ENCODE results near the gene ZNF136. TPM values are rescaled to one million over a fixed set of nuclear protein-coding genes. Genes with fewer than 3 reads are reported as not detected.

The ZNF136 gene
- polyA plus RNA-seq (2011; rRNA removed) = 3.5 and 4.0 TPM in 2 replicates
- polyA minus RNA-seq (2011; rRNA and poly(A)+ RNA removed) = 4.4 and 5.0 TPM in 2 replicates

DNA sequence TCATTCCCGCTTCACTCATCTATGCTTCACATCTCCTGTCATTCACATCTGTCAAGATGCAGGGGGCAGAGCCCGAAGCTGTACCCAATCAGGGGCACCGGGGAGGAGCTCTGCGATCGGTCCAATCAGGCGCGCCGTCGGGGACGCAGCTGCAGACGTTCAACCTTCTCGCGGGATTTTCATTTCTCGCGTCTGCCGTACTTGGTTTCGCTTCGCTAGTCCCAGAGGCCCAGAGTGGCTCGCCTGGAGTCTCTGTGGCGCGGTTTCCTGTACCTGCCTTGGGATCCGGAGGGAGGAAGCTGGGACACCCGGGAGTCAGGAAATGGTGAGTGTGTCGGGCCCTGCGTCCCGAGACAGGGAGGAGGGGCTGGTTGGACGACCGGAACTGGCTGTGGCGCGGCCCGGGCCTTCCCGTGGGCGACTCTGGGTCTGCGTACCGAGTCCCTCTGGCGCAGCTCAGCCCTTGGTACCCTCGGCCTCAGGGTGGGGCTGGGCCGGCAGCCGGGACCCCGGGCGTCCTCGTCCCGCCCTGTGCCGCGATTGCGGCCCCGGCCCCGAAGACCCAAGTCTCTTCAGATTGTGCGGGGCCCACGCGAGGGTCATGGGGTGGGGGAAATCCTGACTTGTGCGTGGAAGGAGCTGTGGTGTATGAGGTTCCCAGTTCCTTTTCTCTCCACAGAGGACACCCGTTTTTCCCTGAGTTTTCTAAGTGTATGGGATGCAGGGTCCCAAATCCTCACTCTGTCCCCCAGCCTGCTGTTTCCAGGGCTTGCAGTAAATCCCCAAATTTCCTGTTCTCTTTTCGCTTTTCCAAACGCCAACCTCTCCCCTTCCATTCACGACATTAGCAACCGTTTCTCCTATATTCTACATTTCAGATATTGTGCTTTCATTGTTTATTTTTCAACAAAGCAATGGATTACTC lies at the start of gene ZNF136:
Gene ZNF136, plus strand, starts transcription at position 215 of the 925 bp plus-strand sequence. Its CDS starts 108 bp downstream, at position 323.
- H3K27ac ChIP-seq (ENCODE audit: low read depth, low read length) = peak within 1 kb of the TSS; percentile 99
- TF ChIP-seq, protein P1, sequence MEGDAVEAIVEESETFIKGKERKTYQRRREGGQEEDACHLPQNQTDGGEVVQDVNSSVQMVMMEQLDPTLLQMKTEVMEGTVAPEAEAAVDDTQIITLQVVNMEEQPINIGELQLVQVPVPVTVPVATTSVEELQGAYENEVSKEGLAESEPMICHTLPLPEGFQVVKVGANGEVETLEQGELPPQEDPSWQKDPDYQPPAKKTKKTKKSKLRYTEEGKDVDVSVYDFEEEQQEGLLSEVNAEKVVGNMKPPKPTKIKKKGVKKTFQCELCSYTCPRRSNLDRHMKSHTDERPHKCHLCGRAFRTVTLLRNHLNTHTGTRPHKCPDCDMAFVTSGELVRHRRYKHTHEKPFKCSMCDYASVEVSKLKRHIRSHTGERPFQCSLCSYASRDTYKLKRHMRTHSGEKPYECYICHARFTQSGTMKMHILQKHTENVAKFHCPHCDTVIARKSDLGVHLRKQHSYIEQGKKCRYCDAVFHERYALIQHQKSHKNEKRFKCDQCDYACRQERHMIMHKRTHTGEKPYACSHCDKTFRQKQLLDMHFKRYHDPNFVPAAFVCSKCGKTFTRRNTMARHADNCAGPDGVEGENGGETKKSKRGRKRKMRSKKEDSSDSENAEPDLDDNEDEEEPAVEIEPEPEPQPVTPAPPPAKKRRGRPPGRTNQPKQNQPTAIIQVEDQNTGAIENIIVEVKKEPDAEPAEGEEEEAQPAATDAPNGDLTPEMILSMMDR (IDR thresholded peaks at IDR 0.05; ENCODE audit: low read depth, low read length) = no peak
- CTCF ChIA-PET = interaction anchor here (2.0 kb wide), 2 partner anchors 22 to 103 kb away, joined by 5 to 8 read pairs; no protein-coding TSS in a partner anchor
- peak; percentile 80 for DNase-seq (ENCODE audit: low read depth, low spot score)
- H3K9me3 ChIP-seq (ENCODE audit: control insufficient read depth, insufficient read depth, low read length) = peaks cover 13% of the 10 kb centered on the region; the same call in 1 of the 2 replicates
- peak within 1 kb of the TSS; percentile 92 for H3K4me3 ChIP-seq (ENCODE audit: low read depth, low read length)
- no peaks in the 10 kb centered on the region for H3K27me3 ChIP-seq (ENCODE audit: control insufficient read depth, insufficient read depth, low read length)
- POLR2A ChIA-PET = interaction anchor here (0.5 to 1.5 kb wide), 6 partner anchors 47 to 710 kb away, joined by 3 to 10 read pairs (median 3); partner anchors contain the start of genes ZNF44, ZNF443 and ZNF799

DNA sequence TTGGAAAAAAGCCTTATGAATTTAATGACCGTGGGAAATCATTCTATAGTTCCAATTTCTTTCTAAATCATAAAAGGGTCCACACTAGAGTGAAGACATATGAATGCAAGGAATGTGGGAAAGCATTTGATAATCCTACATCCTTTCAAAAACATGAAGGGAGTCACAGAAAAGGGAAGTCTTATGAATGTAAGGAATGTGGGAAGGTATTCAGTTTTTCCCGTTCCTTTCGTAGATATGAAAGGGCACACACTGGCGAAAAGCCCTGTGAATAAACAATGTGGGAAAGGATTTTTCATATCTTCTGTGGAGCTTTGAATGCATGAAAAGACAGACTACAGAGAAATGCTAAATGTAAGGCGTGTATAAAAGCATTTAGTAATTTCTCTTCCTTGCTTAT lies 49.8 kb upstream of the ZNF136 start:
- H3K4me3 ChIP-seq (ENCODE audit: low read depth, low read length) = no peak overlapping the region
- no peaks in the 10 kb centered on the region for H3K27me3 ChIP-seq (ENCODE audit: control insufficient read depth, insufficient read depth, low read length)
- POLR2A ChIA-PET = no interaction called here
- TF ChIP-seq, protein P1 (IDR thresholded peaks at IDR 0.05; ENCODE audit: low read depth, low read length) = no peak
- no peak for DNase-seq (ENCODE audit: low read depth, low spot score)
- H3K9me3 ChIP-seq (ENCODE audit: control insufficient read depth, insufficient read depth, low read length) = peaks cover 52% of the 10 kb centered on the region
- CTCF ChIA-PET = interaction anchor here (1.4 to 2.2 kb wide), 2 partner anchors 22 to 53 kb away, joined by 4 to 7 read pairs; no protein-coding TSS in a partner anchor
- H3K27ac ChIP-seq (ENCODE audit: low read depth, low read length) = no peak overlapping the region

DNA sequence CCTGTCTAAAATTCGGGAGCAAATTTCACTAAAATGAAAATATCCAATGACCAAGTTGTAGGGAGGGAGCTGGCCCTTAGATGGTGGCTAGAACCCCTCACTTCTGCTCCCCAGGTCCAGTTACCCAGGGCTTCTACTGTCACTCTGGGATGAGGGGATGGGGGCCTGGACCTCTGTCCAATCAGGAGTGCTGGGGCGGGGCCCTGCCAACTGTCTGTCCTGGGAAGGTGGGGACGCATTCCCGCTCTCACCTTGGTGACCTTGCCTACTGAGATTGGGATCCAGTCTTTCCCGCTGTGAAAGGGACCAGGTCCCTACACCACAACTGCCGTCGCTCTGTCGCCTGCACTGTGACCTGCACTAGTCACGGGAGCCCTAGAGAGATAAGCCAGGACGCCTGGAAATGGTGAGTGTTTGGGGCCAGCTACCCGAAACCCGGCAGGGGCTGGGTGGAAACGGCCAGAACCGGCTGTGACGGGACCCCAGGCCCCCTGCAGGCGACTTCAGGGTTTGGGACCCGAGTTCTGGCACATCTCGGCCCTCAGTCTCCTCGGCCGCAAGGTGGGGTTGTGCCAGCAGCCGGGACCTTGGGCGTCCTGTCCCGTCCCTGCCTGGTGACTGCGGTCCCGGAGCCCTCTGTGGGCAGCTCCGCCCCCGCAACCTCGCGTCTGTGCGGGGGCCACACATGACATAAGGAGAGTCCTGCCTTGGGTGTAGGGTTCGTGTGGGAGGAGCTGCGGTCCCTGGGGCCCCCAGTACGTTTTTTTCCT lies 45.5 kb upstream of the ZNF136 start:
- ChIA-PET CTCF (interaction anchor here (0.6 kb wide), 1 partner anchor 22 kb away, joined by 7 read pairs; no protein-coding TSS in a partner anchor), POLR2A (no interaction called here)
- peaks cover 39% of the 10 kb centered on the region for H3K9me3 ChIP-seq (ENCODE audit: control insufficient read depth, insufficient read depth, low read length)
- DNase-seq (ENCODE audit: low read depth, low spot score) = no peak
- TF ChIP-seq, protein P1 (IDR thresholded peaks at IDR 0.05; ENCODE audit: low read depth, low read length) = no peak
- no peak overlapping the region for H3K4me3 ChIP-seq (ENCODE audit: low read depth, low read length)
- no peaks in the 10 kb centered on the region for H3K27me3 ChIP-seq (ENCODE audit: control insufficient read depth, insufficient read depth, low read length)
- no peak overlapping the region for H3K27ac ChIP-seq (ENCODE audit: low read depth, low read length)

DNA sequence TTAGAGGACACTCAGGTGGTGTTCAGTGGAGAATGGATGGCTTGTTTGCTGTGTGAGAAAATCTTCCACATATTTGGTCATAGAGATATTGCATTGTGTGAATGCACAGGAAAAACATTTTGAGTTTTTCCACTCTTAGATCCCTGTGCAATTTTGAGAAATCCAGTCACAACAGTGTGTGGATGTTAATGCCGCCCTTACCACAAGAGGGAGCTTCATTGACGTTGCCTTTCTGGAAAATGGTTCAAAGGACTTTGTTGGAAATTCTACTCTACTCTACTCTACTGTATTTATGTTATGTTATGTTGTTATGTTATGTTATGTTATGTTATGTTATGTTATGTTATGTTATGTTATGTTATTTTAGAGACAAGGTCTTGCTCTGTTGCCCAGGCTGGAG lies 36.2 kb upstream of the ZNF136 start:
- CTCF ChIA-PET = interaction anchor here (0.8 to 1.3 kb wide), 3 partner anchors 11 to 20 kb away, joined by 3 to 6 read pairs (median 3); no protein-coding TSS in a partner anchor
- TF ChIP-seq, protein P1 (IDR thresholded peaks at IDR 0.05; ENCODE audit: low read depth, low read length) = peak; percentile 38

More for the DNA sequence above, 36.2 kb upstream of the ZNF136 start:
- DNase-seq (ENCODE audit: low read depth, low spot score) = no peak
- H3K27me3 ChIP-seq (ENCODE audit: control insufficient read depth, insufficient read depth, low read length) = no peaks in the 10 kb centered on the region
- no peak overlapping the region for H3K4me3 ChIP-seq (ENCODE audit: low read depth, low read length)
- H3K27ac ChIP-seq (ENCODE audit: low read depth, low read length) = no peak overlapping the region
- POLR2A ChIA-PET = no interaction called here
- H3K9me3 ChIP-seq (ENCODE audit: control insufficient read depth, insufficient read depth, low read length) = peaks cover 35% of the 10 kb centered on the region
